DLD1 (cell line): Measurements from ENCODE around the gene GSTA2.
"Not testable (repeated sequence)": the region's sequence is repeated elsewhere in the genome, so short reads cannot be mapped to it uniquely, and the experiment has no call there.

Source experiments
- in situ Hi-C: cut with HindIII; loops from 2 replicates; pipeline ENCODE4 v1.10.0; 2017; ENCODE audit warnings: low sequenced_read_pairs

Gene GSTA2

GRCh38 chr6:52763322-52763916 lies at the start of gene GSTA2:
TSS of gene GSTA2 (minus strand) at chr6:52763475. CDS start at chr6:52757947, 5,528 bp downstream.
- in situ Hi-C loops = not testable (repeated sequence)

DNA sequence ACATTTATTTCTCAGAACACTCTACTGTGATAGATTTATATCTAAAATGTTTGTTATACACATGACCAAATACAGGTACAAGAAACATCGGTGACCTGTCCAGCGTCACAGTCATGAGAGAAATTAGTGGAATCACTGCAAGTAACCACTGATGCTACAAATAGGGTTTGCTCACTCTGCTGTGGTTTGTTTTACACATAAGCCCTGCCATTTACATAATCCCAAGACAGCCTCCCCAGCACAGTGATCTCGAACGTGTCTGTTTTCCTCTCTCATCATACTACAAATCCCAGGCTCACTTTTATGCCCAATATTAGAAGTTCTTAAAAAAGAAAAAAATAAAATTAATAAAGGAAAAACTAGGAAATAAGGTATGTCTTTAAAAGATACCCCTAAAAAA lies 46.5 kb upstream of the GSTA2 start:
- in situ Hi-C loops = not testable (repeated sequence)

DNA sequence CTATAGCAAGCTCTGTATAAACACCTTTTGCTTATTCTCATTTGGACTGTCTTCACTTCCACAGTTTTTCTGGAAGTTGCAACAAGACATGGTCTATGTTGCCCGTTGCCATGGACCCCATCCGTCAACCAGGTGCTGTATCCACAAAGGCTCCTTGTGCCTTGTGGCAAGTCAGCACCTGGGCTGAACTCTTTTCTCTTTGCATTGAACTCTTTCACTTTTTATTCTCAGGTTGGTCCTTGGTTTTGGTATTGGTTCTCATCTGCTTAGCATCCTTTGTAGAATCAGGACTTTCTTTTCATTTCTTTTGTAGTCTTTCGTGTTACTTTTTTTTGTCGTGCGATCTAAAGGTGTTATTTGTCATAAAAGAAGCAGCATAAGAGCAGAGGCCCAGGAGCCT lies 45.4 kb upstream of the GSTA2 start:
- in situ Hi-C loops = no loop called here

DNA sequence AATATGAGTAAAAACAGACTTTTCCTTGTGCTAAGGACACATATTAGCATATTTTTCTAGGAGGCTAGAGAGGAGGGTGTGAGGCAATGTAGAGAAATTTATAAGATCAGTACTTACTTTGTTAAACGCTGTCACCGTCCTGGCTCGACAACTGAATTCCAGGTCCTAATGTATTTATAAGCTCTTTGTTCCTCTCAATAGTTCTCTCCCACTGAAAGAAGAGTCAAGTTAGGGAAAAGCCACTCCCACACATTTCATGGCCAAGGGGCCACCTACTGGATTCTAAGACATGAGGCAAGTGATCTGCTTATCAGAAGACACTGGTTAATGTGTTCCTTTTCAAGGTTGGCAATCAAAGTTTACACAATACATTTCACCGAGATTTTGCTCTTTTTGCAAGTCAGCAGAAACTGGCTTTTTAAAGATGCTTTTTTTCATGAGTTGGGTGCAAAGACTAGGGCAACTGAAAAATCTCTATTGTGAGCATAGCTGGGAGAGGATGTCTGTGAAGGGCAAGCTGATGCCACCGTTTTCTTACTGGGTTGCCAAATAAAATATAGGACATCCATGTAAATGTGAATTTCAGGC lies 40.5 kb upstream of the GSTA2 start, which contains the start of gene GSTA1:
Gene GSTA1, minus strand, starts transcription at position 149 of the 588 bp plus-strand sequence. CDS start 4,549 bp downstream, outside the sequence.
- in situ Hi-C loops = not testable (repeated sequence)

DNA sequence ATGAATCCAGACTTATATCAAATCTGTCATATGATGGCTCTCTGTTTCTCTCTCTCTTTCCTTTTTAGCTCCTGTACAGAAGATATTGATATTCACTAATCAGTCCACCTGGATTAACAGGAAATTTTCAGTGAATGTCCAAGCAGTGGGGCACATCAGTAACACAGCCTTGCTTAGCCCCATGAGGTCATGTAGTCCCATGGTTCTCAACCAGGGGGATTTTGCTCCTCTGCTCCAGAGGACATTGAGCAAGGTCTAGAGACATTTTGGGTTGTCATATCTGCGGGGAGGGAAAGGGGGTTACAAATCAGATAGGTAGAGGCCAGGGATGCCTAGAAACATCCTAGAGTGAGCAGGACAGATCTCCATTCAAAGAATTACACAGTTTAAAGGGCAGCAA lies 39.5 kb upstream of the GSTA2 start:
- in situ Hi-C loops = no loop called here

- in situ Hi-C loops = no loop called here
Measured at GRCh38 chr6:52801188-52801841, 38.0 kb upstream of the GSTA2 start.

DNA sequence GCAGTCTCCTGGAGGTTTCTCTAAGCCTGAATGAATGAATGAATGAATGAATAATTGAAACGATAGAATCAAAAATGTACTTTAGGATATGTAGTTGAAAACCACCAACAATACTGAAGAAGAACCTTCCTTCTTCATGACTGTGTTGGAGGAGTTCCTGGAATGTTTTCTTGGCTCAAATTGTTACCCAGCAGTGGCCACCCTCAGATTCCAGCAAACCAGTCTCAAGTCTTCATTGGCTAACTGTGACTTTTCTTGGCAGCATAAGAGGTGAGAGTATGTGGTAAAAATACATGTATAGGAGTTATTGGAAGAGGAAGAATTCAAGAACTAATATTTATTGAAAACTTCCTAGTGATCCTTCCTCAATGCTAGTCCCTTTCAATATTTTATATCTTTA lies 36.0 kb upstream of the GSTA2 start:
- in situ Hi-C loops = not testable (repeated sequence)

- in situ Hi-C loops = not testable (repeated sequence)
Measured at GRCh38 chr6:52794366-52794765, 31.1 kb upstream of the GSTA2 start.

- in situ Hi-C loops = no loop called here
Measured at GRCh38 chr6:52790861-52791260, 27.6 kb upstream of the GSTA2 start.

DNA sequence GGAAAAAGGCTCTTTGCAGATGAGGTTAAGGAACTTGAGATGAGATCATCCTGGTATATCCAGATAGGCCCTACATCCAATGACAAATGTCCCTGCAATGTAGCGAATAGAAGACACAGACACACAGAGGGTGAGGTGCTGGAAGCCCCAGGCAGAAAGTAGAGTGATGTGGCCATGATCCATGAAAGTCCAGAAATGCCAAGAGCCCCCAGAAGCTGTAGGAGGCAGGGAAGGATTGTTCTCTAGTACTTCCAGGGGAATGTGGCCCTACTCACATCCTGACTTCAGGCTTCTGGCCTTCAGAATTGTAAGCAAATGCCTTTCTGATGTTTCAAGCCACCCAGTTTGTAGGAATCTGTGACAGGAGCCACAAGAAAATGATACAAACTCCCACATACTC lies 26.4 kb upstream of the GSTA2 start:
- in situ Hi-C loops = not testable (repeated sequence)

GRCh38 chr6:52788478-52788877 lies 25.2 kb upstream of the GSTA2 start:
- in situ Hi-C loops = no loop called here

DNA sequence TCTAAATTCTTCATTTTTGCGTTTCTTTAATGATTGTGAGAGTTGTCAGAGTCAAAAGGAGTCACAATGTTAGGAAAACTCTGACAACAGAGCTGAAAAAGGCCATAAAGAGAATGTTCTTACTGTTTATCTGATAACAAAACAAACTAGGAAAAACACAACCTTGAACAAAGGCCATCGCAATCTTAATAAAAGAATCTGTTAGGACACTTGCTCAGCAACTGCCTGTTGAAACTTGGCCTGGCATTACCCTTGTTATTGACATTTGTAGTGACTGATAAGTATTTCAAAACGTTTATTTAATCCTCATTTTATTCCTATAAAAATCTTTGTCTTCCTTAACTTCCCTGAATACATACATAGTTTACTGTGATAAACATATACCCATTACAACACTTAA lies 24.6 kb upstream of the GSTA2 start:
- in situ Hi-C loops = no loop called here

DNA sequence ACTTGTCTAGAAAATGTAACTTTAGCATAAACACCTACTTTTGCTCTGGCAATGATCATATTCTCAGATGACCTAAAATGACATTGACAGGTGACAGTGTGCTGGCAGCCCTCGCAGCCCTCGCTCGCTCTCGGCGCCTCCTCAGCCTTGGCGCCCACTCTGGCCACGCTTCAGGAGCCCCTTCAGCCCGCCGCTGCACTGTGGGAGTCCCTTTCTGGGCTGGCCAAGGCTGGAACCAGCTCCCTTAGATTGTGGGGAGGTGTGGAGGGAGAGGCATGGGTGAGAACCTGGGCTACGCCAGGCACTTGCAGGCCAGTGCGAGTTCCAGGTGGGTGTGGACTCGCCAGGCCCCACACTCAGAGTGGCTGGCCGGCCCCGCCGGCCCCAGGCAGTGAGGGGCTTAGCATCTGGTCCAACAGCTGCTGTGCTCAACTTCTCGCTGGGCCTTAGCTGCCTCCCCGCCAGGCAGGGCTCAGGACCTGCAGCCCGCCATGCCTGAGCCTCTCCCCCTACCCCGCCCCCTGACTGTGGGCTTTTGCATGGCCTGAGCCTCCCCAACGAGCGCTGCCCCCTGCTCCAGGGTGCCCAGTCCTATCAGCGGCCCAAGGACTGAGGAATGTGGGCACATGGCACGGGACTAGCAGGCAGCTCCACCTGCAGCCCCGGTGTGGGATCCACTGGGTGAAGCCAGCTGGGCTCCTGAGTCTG lies 23.1 kb upstream of the GSTA2 start:
- in situ Hi-C loops = no loop called here

DNA sequence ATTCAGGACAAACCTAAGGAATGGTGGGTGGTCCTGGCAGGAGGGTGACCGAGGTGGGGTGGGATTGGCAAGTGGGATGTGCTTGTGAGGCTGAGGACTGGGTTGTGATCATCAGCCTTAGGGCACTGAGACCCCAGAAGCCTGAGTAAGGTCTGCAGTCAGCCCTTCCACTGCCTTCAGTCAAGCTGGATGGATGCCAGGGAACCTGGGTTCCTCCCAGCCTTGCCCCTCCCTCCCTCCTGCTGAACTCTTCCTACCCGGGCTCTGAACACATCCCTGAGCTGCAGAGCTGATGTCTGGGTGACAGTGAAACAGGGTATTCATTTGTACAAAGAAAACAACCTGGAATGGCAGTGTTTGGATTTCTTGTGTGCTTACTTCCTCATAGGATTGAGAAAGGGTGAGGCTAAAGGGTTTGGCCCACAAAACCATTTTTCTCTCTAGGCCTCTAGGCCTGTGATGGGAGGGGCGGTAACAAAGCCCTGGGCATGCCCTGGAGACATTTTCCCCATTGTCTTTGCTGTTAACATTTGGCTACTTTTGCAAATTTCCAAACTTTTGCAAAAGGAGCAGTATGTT lies 19.5 kb upstream of the GSTA2 start:
- in situ Hi-C loops = not testable (repeated sequence)

- in situ Hi-C loops = not testable (repeated sequence)
Measured at GRCh38 chr6:52782209-52782608, 18.9 kb upstream of the GSTA2 start.

DNA sequence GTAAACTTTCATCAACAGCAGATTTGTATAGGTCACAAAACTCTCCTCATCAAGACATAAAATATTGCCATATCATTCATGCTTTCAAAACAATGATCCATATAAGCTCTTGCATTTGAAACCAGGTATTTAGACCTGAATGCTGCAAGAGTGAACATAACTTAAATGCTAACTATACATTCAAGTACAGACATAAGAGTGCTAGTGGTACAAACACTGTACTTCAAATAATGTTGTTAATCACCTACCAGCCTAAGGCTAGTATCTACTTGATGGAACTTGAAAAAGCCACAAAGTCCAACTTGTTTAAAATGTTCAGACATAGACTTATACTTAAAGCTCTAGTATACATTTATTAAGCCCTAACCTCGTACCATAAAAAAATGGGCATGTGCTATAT lies 16.0 kb upstream of the GSTA2 start:
- in situ Hi-C loops = no loop called here

GRCh38 chr6:52776711-52777351 lies 13.6 kb upstream of the GSTA2 start:
- in situ Hi-C loops = not testable (repeated sequence)

- in situ Hi-C loops = not testable (repeated sequence)
Measured at GRCh38 chr6:52769399-52769798, 6.1 kb upstream of the GSTA2 start.

GRCh38 chr6:52767658-52768057 lies 4.4 kb upstream of the GSTA2 start:
- in situ Hi-C loops = not testable (repeated sequence)

GRCh38 chr6:52761673-52762491 lies 1.4 kb downstream of the GSTA2 start:
- in situ Hi-C loops = not testable (repeated sequence)
